GM21390 (cell line): ENCODE measurements around the gene ALDH8A1.
A peak's percentile ranks its signal among the peaks of the same experiment; 100 is the strongest.

Experiments
- ATAC-seq: cut with Tn5 transposase; IDR thresholded peaks from one replicate; pipeline ENCODE4 v1.9.1; 2021; ENCODE audit not compliant: unreplicated experiment

Gene ALDH8A1

DNA sequence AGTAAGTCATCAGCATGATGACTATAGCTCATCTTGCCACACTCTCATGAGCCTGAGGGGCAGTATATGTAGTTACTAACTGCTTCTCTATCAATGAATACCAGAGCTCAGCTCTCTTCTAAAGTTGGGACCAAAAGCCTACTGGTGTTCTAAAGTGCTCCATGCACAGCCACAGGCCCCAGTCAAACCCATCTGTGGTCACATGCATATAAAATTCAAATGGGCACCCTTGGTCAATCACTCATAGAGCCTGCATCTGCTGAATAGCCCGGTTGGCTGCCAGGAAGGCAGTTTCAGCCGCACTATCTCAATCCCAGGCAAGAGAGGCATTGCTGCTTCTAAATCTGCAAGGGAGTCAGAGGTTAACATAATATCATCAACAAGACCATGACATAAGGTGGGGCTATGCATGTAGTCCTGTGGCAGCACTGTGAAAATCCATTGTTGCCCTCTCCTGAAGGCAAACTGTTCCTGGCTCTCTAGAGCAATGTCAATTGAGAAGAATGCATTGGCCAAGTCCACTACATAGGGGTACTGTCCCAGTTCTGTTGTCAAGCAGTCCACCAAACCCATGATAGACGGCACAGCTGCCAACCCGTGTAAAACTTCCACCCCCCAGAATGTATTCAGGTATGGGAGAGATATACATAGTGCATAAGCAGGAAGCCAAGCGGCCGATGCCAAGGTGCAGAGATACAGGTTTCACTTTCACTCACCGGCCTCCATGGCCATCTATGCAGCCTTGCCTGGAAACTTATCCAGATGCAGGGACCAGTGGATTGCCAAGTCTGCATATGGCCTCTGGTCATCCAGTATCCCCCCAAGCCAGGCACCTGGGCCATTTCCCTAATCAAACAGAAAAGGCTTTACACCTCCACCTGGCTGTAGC lies 76.2 kb downstream of the ALDH8A1 start:
- no peak for ATAC-seq

GRCh38 chr6:134870677-134871498 lies 79.0 kb downstream of the ALDH8A1 start:
- peak; percentile 89 for ATAC-seq

DNA sequence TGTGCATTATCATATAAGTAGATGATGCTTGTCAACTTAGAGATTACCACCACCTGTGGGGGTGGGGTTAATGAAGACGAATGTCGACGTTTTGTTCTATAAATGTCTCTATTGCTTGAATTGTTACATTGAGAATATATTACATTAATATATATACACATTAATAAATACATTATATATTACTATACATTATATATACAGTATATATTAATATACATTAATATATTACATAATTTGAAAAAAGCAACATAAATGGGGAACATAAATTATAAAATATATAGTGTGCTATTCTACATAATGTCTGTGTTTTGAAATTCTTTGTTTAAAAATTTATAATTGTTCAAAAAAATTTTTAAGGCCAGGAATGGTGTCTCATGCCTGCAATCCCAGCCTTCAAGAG lies 81.1 kb downstream of the ALDH8A1 start:
- no peak for ATAC-seq
